GM10266 (cell line): ENCODE data around the gene RYK.
"Not testable (repeated sequence)": the region's sequence is repeated elsewhere in the genome, so short reads cannot be mapped to it uniquely, and the experiment has no call there.

Experiments
- DNase-seq: peaks from one replicate; pipeline ENCODE4 v3.0.0; 2012; ENCODE audit errors: extremely low spot score
- TF ChIP-seq, protein P1 (sequence below): IDR thresholded peaks from 2 replicates; pipeline ENCODE4 v1.5.1; 2012; ENCODE audit warnings: mild to moderate bottlenecking, low read depth; ENCODE audit not compliant: control insufficient read depth, insufficient read depth; ENCODE audit errors: missing control alignments

The RYK gene

GRCh38 chr3:134216191-134216764 lies 34.4 kb downstream of the RYK start:
- DNase-seq: no peak
- TF ChIP-seq, protein P1, sequence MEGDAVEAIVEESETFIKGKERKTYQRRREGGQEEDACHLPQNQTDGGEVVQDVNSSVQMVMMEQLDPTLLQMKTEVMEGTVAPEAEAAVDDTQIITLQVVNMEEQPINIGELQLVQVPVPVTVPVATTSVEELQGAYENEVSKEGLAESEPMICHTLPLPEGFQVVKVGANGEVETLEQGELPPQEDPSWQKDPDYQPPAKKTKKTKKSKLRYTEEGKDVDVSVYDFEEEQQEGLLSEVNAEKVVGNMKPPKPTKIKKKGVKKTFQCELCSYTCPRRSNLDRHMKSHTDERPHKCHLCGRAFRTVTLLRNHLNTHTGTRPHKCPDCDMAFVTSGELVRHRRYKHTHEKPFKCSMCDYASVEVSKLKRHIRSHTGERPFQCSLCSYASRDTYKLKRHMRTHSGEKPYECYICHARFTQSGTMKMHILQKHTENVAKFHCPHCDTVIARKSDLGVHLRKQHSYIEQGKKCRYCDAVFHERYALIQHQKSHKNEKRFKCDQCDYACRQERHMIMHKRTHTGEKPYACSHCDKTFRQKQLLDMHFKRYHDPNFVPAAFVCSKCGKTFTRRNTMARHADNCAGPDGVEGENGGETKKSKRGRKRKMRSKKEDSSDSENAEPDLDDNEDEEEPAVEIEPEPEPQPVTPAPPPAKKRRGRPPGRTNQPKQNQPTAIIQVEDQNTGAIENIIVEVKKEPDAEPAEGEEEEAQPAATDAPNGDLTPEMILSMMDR: no peak

DNA sequence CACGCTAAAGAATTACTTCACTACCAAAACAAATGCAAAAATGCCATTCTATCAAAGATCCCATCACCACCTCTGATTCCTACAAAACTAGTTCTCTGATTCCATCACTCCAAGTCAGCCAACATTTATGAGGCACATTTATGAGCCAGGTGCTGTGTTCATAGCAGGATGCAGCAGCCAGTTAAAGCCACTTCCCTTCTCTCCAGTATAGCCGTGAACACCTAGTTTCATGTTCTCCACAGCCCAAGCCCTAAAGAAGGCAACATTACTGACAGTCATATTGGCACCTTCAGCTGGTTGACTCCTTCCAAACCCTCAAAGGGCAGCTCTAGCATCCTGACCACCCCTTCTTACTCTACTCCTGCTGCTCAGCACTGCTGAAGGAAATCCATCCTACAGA lies 36.4 kb downstream of the RYK start:
- TF ChIP-seq, protein P1: no peak
- no peak for DNase-seq

DNA sequence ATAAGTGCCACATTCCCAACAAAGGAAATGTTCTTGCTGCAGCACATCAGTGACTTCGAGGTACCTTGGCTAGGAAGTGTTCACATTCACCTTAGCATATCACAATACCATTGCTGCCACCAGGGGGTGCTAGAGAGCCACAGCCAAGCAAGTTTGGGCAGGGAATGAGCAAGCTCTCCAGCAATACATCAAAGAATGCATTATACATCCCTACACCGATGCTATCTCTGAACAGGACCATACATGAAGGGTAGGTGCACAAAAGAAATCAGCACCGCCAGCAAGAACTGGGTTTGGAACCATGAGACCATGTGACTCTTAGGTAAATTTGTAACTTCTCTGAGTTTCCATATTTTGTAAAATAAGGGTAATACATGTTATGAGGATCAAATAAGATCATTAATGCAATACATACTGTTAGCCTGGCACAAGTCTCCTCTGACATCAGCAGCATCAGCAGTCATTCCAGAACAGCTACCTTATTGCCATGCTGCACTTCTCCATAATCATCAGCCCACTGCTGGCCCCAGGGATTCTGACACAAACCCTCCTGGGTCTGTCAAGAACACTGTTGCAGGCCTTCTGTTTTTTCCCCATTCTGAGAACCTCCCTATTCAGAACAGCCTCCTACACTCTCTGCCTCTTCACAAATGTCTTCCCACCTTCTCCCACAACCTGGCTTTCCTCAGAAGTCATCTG lies 37.5 kb downstream of the RYK start:
- TF ChIP-seq, protein P1: peak; percentile 89
- DNase-seq: peak; percentile 61

GRCh38 chr3:134211797-134212196 lies 38.9 kb downstream of the RYK start:
- TF ChIP-seq, protein P1: peak; percentile 65
- peak; percentile 40 for DNase-seq

- TF ChIP-seq, protein P1: no peak
- DNase-seq: no peak
Measured at GRCh38 chr3:134205451-134205850, 45.2 kb downstream of the RYK start.

DNA sequence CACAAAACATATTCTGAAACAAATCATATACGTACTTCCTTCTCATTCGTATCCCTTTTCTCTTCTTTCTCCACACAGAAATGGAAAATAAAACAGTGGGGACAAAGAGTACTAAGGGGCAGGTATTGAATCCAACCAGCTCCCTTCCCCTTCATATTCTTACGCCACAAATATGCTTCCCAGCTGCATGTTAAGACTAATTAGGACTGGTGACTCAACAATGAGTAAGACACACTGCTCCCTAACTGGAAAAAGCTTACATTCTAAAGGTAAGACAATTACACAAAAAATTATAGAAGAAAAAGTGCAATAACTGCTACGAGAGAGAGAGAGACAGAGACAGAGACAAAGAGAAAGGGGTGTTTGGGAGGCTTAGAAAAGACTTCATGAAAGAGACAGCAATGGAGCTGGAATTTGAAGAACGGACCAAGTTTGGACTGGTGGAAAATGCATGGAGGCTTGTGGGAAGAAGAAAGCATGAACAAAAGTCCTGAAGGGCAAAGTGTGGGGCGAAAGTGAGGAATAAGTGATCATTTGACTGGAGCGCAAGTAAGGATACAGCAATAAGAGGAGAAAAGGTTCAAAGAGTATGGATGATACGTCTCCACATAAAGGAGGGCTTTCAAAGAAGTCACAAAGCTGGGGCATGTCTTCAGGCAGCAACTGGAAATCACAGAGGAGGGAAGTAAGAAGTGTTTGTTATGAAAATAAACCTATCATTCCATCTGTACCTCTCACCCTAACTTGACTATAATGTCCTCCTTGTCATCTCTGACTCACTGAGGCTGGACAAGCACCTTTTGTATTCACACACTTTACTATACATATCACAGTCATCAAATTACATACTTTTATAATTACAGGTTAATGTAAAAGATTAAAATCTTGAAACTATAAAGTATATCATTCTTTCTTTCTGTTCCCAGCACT lies 49.2 kb downstream of the RYK start:
- TF ChIP-seq, protein P1: no peak
- no peak for DNase-seq

- not testable (repeated sequence) for DNase-seq
Measured at GRCh38 chr3:134199880-134200279, 50.8 kb downstream of the RYK start.
